Measurements from ENCODE around the gene MBP. TPM values are rescaled to one million over a fixed set of nuclear protein-coding genes. Genes with fewer than 3 reads are reported as not detected.

The MBP gene
- total RNA-seq, 1 experiment from 2014 or later = 31.6 TPM

DNA sequence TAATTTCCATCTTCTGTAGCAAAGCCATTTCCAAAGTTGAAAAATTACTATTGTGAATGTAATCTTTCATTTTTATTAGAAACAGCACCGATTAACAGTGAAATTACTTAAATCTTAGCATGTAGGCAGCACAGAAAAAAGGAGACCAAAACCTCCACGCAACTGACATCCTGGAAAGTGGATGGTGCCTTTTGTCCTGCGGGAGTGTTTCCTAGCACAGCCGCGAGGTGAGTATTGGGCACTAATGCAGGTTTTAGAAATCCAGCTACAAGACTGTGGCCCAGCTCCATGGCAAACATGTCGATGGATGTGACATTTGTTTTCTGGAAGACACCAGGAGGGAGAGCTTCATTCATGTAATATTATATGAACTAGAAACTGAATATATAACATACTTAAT lies 86.9 kb downstream of the MBP start:
- BruUV-seq (replicated peaks) = no TSS peak
- Mint-ChIP-seq H3K4me1 (ENCODE audit: insufficient read depth, unreplicated experiment) (no peaks in the 10 kb centered on the region), H3K4me3 (ENCODE audit: unreplicated experiment) (no peak overlapping the region), H3K27me3 (ENCODE audit: insufficient read depth, unreplicated experiment) (no peaks in the 10 kb centered on the region), H3K27ac (ENCODE audit: low read depth, unreplicated experiment) (no peak overlapping the region), H3K36me3 (ENCODE audit: insufficient read depth, unreplicated experiment) (peaks cover 19% of the 10 kb centered on the region), H3K9me3 (ENCODE audit: unreplicated experiment) (no peaks in the 10 kb centered on the region)
- intact Hi-C loops (cut with micrococcal nuclease) = no loop called here
- no peak for DNase-seq (ENCODE audit: unreplicated experiment)
- CTCF ChIA-PET = no interaction called here
- POLR2A ChIA-PET = no interaction called here
- TF ChIP-seq, protein P1, sequence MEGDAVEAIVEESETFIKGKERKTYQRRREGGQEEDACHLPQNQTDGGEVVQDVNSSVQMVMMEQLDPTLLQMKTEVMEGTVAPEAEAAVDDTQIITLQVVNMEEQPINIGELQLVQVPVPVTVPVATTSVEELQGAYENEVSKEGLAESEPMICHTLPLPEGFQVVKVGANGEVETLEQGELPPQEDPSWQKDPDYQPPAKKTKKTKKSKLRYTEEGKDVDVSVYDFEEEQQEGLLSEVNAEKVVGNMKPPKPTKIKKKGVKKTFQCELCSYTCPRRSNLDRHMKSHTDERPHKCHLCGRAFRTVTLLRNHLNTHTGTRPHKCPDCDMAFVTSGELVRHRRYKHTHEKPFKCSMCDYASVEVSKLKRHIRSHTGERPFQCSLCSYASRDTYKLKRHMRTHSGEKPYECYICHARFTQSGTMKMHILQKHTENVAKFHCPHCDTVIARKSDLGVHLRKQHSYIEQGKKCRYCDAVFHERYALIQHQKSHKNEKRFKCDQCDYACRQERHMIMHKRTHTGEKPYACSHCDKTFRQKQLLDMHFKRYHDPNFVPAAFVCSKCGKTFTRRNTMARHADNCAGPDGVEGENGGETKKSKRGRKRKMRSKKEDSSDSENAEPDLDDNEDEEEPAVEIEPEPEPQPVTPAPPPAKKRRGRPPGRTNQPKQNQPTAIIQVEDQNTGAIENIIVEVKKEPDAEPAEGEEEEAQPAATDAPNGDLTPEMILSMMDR (IDR thresholded peaks at IDR 0.05; ENCODE audit: unreplicated experiment) = no peak

DNA sequence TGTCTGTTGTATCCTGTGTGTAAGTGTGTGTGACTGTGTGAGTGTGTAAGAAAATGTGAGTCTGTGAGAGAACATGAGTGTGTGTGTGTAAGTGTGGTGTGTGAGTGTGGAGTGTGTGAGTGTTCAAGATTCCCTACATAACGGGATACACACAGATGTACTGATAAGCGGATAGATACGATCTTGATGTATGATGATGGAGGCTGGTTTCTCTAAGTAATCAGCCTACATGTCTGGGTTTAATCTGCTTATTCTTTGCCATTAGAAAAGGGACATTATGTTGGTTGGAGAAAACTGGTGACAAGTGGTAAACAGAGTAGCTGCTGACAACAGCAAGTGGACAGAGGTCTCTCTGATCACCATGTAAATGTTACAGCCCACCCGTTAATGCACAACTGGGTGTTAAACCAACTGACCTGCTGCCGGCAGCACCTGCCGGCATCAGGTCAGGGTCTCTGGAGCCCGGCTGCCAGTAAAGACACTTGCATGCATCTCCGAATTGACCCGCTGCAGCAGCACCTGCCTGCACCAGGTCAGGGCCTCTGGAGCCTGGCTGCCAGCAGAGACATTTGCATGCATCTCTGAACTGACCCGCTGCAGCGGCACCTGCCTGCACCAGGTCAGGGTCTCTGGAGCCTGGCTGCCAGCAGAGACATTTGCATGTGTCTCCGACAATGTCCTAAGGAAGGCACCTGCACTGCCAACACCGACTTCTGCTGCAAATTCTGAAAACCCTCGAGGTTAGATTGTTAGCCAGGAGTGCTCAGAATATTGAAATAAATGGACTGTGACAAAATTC lies 87.5 kb downstream of the MBP start:
- H3K27me3 Mint-ChIP-seq (ENCODE audit: insufficient read depth, unreplicated experiment) = no peaks in the 10 kb centered on the region
- no peaks in the 10 kb centered on the region for H3K4me1 Mint-ChIP-seq (ENCODE audit: insufficient read depth, unreplicated experiment)
- ChIA-PET POLR2A (no interaction called here), CTCF (no interaction called here)
- no peak for DNase-seq (ENCODE audit: unreplicated experiment)
- H3K27ac Mint-ChIP-seq (ENCODE audit: low read depth, unreplicated experiment) = no peak overlapping the region
- no TSS peak for BruUV-seq (replicated peaks)
- no peaks in the 10 kb centered on the region for H3K9me3 Mint-ChIP-seq (ENCODE audit: unreplicated experiment)
- TF ChIP-seq, protein P1 (IDR thresholded peaks at IDR 0.05; ENCODE audit: unreplicated experiment) = no peak
- intact Hi-C loops (cut with micrococcal nuclease) = no loop called here
- peaks cover 19% of the 10 kb centered on the region for H3K36me3 Mint-ChIP-seq (ENCODE audit: insufficient read depth, unreplicated experiment)
- H3K4me3 Mint-ChIP-seq (ENCODE audit: unreplicated experiment) = no peak overlapping the region

DNA sequence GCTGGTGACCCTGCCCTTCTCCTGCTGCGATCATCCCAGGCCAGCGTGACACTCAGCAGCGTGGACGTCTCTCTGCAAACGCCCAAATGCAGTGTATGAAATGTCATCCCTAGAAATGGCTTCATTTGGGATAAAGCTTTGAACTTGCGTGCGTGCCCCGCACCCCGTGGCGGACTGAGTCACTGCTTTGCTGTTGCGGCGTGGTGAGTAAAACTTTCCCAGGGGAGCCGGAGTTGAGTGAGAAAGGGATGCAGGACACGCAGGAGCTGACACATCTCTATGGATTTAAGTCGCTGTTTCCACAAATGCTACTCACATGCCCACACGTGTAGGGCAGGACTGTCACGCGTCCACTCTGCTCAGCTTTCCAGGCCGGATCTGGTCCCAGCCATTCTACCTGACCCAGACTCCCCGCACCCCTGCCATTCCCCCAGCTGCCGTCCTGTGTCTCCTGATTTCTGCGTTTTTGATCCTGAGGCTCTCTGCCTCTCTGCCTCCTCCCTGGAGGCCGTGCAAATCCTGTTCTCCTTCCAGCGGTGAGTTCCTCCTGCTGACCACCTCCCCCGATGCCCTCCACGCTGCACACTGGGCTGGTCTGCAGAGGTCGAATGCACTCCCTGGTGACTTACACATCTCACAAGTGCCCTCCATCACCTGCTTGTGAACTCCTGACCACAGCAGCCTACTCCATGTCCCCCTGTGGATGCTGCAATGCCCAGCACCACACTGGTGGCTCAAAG lies 88.9 kb downstream of the MBP start:
- Mint-ChIP-seq H3K27me3 (ENCODE audit: insufficient read depth, unreplicated experiment) (no peaks in the 10 kb centered on the region), H3K9me3 (ENCODE audit: unreplicated experiment) (no peaks in the 10 kb centered on the region), H3K4me1 (ENCODE audit: insufficient read depth, unreplicated experiment) (peaks cover 7% of the 10 kb centered on the region), H3K27ac (ENCODE audit: low read depth, unreplicated experiment) (no peak overlapping the region), H3K36me3 (ENCODE audit: insufficient read depth, unreplicated experiment) (peaks cover 19% of the 10 kb centered on the region), H3K4me3 (ENCODE audit: unreplicated experiment) (no peak overlapping the region)
- BruUV-seq (replicated peaks) = no TSS peak
- ChIA-PET POLR2A (no interaction called here), CTCF (interaction anchor here (0.6 kb wide), 2 partner anchors 9 to 120 kb away, joined by 3 read pairs; no protein-coding TSS in a partner anchor)
- DNase-seq (ENCODE audit: unreplicated experiment) = no peak
- intact Hi-C loops (cut with micrococcal nuclease) = no loop called here
- TF ChIP-seq, protein P1 (IDR thresholded peaks at IDR 0.05; ENCODE audit: unreplicated experiment) = no peak

DNA sequence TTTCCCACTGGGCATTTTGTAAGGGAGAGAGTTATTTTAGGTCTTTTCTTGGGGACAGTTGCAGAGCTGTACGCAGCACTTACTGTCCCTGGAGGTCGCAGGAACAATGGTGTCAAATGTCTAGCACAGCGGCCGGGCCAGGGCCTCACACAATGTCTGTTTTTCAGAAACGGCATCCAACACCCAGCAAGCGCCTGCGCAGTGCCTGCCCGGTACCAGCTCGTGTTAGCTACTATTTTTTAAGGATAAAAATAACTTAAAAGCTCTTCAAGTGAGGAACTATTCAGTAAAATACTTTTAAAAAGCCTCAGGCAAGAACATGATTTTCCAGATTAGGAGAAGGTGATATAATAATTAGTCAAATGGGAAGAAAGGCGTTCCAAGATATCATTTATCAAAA lies 90.0 kb downstream of the MBP start:
- Mint-ChIP-seq H3K4me1 (ENCODE audit: insufficient read depth, unreplicated experiment) (peaks cover 7% of the 10 kb centered on the region), H3K27ac (ENCODE audit: low read depth, unreplicated experiment) (no peak overlapping the region), H3K4me3 (ENCODE audit: unreplicated experiment) (no peak overlapping the region), H3K36me3 (ENCODE audit: insufficient read depth, unreplicated experiment) (peaks cover 19% of the 10 kb centered on the region), H3K27me3 (ENCODE audit: insufficient read depth, unreplicated experiment) (no peaks in the 10 kb centered on the region), H3K9me3 (ENCODE audit: unreplicated experiment) (no peaks in the 10 kb centered on the region)
- no TSS peak for BruUV-seq (replicated peaks)
- CTCF ChIA-PET = interaction anchor here (1.3 kb wide), 1 partner anchor 24 kb away, joined by 3 read pairs; no protein-coding TSS in a partner anchor
- intact Hi-C loops (cut with micrococcal nuclease) = no loop called here
- DNase-seq (ENCODE audit: unreplicated experiment) = no peak
- POLR2A ChIA-PET = no interaction called here
- TF ChIP-seq, protein P1 (IDR thresholded peaks at IDR 0.05; ENCODE audit: unreplicated experiment) = no peak
